Measurements from ENCODE around the gene TRAPPC12.

TRAPPC12 gene

DNA sequence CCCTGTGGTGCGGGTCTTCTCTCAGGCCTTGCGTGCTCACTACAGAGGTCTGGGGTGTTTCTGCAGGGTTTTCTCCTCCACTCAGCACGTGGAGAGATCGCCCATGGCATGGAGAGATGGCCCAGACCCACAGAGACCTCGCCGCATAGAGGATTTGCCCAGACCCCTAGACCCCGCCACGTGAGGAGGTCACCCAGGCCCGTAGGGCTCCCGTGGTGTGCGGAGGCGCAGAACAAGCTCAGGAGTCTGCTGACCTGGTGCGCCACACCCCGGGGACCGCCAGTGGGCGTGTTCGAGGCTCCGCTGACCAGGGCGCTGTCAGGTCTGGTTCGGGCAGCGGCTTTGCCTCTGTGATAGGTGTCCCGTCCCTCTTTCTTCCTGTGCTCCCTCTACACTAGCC, 75.3 kb downstream of the TRAPPC12 start:
- H3K4me3 ChIP-seq (ENCODE audit: low read depth, low read length) = no peak overlapping the region
- TF ChIP-seq, protein P1, sequence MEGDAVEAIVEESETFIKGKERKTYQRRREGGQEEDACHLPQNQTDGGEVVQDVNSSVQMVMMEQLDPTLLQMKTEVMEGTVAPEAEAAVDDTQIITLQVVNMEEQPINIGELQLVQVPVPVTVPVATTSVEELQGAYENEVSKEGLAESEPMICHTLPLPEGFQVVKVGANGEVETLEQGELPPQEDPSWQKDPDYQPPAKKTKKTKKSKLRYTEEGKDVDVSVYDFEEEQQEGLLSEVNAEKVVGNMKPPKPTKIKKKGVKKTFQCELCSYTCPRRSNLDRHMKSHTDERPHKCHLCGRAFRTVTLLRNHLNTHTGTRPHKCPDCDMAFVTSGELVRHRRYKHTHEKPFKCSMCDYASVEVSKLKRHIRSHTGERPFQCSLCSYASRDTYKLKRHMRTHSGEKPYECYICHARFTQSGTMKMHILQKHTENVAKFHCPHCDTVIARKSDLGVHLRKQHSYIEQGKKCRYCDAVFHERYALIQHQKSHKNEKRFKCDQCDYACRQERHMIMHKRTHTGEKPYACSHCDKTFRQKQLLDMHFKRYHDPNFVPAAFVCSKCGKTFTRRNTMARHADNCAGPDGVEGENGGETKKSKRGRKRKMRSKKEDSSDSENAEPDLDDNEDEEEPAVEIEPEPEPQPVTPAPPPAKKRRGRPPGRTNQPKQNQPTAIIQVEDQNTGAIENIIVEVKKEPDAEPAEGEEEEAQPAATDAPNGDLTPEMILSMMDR (IDR thresholded peaks at IDR 0.05; ENCODE audit: borderline replicate concordance, insufficient read depth, low read depth, low read length) = no peak

DNA sequence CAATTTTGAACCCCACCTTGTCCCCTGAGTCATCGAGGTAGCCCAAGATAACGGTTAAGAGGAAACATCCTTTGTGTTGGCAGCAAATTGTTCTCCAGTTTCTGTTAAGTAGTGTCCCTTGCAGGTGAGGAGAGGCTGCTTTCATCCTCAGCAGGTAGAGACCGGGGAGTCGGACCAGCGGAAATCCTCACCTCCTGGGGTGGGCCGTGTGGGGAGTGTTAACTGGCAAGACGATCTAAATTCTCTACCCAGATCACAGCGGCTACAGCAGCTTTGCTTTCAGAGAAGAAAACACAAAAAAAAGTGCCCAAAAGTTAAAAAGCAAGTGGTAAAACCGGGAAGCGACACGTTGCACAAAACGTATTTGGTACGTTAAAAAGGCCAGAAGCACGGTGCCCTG, 76.6 kb downstream of the TRAPPC12 start:
- TF ChIP-seq, protein P1 (IDR thresholded peaks at IDR 0.05; ENCODE audit: borderline replicate concordance, insufficient read depth, low read depth, low read length) = no peak
- H3K4me3 ChIP-seq (ENCODE audit: low read depth, low read length) = no peak overlapping the region

DNA sequence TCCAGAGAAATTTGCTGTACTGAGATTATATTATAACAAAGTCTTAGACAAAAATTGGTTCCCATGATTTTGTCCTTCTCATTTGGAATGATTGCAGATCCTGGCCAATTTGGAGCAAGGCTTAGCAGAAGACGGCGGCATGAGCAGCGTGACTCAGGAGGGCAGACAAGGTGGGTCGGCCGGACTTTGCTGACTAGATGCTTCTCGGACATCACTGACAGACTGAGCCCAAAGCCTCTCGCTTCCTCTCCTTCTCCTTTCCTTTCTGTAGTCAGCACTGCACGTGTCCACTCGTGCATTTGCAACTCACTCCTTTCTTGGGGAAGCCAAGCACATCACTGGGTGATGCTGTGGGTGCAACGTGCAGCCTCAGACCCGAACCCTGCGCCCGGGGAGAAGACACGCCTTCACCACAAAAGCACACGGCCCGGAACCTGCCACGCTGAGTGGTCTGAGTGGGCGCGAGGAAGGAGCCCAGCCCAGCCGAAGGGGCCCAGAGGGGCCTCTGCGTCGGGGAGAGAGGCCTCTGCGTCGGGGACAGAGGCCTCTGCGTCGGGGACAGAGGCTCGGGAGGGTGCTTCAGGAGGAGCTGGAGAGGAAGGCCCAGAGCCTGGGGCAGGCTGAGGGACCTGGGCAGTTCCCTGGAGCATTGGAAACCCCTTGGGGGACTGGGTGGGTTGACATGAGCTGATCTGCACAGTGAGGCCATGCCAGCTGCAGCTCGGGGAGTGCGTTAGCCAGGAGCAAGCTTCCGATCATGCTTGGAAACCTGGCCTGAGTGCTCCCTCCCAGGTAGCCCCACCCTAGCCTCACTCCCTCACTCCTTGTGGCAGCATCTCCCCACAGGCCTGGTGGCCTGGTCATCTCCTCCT, 78.3 kb downstream of the TRAPPC12 start:
- TF ChIP-seq, protein P1 (IDR thresholded peaks at IDR 0.05; ENCODE audit: borderline replicate concordance, insufficient read depth, low read depth, low read length) = no peak
- H3K4me3 ChIP-seq (ENCODE audit: low read depth, low read length) = no peak overlapping the region

- TF ChIP-seq, protein P1 (IDR thresholded peaks at IDR 0.05; ENCODE audit: borderline replicate concordance, insufficient read depth, low read depth, low read length) = no peak
- H3K4me3 ChIP-seq (ENCODE audit: low read depth, low read length) = no peak overlapping the region
Observed at GRCh38 chr2:3458396-3459184, 79.1 kb downstream of the TRAPPC12 start.

DNA sequence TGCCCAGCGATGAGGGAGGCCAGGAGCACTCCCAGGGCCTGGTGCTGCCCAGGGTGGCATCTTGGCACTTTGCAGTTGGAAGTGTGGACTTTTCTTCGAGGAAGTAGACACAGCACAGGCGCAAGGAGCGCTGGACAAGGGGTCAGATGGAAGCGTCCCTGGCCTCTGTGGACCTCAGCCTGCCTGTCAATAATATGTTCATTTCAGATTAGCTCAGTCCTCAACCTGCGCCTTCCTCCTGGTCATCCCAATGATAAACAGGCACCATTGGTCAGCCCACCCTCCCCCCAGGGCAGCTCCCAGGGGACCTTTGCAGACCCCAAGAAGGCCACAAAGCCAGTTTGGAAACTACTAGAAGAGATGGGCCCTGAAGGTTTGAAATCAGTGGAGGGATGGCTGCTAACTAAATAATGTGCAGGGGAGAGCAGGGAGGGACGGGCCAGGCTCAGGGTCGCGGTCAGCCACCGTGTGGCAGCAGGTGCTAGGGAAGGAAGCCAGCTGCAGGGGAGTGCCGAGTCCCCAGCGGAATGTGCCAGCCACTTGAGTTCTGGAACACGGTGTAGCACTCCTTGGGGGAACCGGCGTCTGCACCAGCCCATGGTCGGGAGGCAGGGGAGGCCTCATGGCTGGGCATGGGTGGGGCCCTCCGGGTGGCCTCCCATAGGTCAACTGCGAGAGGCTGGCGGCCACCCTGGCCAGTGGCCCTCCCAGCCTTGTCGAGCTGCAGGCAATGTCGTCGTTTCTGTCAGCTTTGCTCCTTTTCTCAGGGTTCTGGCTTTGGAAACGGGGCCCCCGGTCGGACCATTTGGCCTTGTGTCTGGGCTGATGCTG, 79.9 kb downstream of the TRAPPC12 start:
- no peak overlapping the region for H3K4me3 ChIP-seq (ENCODE audit: low read depth, low read length)
- TF ChIP-seq, protein P1 (IDR thresholded peaks at IDR 0.05; ENCODE audit: borderline replicate concordance, insufficient read depth, low read depth, low read length) = no peak

DNA sequence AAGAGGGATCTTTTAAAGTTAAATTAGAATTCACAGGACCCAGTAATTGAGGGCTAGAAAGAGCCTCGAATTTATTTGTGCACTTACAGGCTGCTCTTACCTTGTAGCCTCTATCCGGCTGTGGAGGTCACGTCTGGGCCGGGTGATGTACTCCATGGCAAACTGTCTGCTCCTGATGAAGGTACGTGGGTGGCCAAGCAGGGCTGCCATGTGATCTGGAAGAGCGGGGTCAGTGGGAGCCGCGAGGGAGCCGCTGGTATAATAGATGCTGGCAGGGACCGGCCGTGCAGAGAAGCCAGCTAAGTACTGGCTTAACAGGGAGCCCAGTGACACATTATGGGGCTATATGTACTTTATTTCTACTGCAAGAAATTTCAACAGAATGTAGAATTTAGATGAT, 80.7 kb downstream of the TRAPPC12 start:
- H3K4me3 ChIP-seq (ENCODE audit: low read depth, low read length) = no peak overlapping the region
- TF ChIP-seq, protein P1 (IDR thresholded peaks at IDR 0.05; ENCODE audit: borderline replicate concordance, insufficient read depth, low read depth, low read length) = no peak

Measured in GM12875 (cell line).